Endothelial cell of umbilical vein (primary cell): ENCODE data around the gene TGM1. TPM values are rescaled to one million over a fixed set of nuclear protein-coding genes. Genes with fewer than 3 reads are reported as not detected.

Source experiments
- BruUV-seq: library from RNA; stranded (reverse); fragments of 400-500 nt; replicated peaks from 2 replicates; lab custom pipeline; 2021; lab: Mats Ljungman, UMichigan
- CTCF ChIA-PET: fragments of 300-600, 350-600 bp; sonication (Branson Sonifier 250); formaldehyde crosslinking; loops from one replicate; lab custom pipeline; 2021; ENCODE audit warnings: antibody characterized with exemption, inconsistent platforms; lab: Charles Lee
- POLR2A ChIA-PET: fragments of 300-600, 350-600 bp; sonication (Branson Sonifier 250); formaldehyde crosslinking; loops from one replicate; lab custom pipeline; 2021; ENCODE audit warnings: antibody characterized with exemption, inconsistent platforms; lab: Charles Lee
- DNase-seq: peaks from one replicate; pipeline ENCODE4 v3.0.0-alpha.2; 2011; ENCODE audit warnings: low read depth, low spot score
- FAIRE-seq: peaks from 2 replicates; lab custom pipeline; 2011; peaks lifted over from hg19 to GRCh38; lab: Jason Lieb, UNC
- H2AFZ ChIP-seq: 2 replicates; pipeline ENCODE4 v1.6.0; 2012; ENCODE audit warnings: low read depth, low read length, control low read depth, inconsistent platforms
- H3K27ac ChIP-seq: 2 replicates; pipeline ENCODE4 v1.5.1; 2011; ENCODE audit warnings: low read depth, mild to moderate bottlenecking, control low read depth, low read length, moderate library complexity; ENCODE audit not compliant: insufficient read depth
- H3K27me3 ChIP-seq, 2 experiments: 2 replicates each; pipeline versions ENCODE4 v1.6.0 to v1.6.1; 2011; ENCODE audit warnings: low read length in 2 of 2, mixed read lengths in 1 of 2; ENCODE audit not compliant: control insufficient read depth in 2 of 2, insufficient read depth in 2 of 2
- H3K36me3 ChIP-seq, 2 experiments: 2 replicates in 1 of 2; 3 replicates in 1 of 2; pipeline ENCODE4 v1.5.1; 2011; ENCODE audit warnings: low read length in 2 of 2, mild to moderate bottlenecking in 1 of 2, moderate library complexity in 1 of 2; ENCODE audit not compliant: control insufficient read depth in 2 of 2, insufficient read depth in 2 of 2; ENCODE audit errors: extremely low read depth in 1 of 2
- H3K4me1 ChIP-seq: 3 replicates; pipeline ENCODE4 v1.5.1; 2011; ENCODE audit warnings: mild to moderate bottlenecking, low read length; ENCODE audit not compliant: control insufficient read depth, insufficient read depth; ENCODE audit errors: extremely low read depth
- H3K4me2 ChIP-seq: 2 replicates; pipeline ENCODE4 v1.6.1; 2011; ENCODE audit warnings: low read length, control low read depth, mixed read lengths; ENCODE audit not compliant: insufficient read depth
- H3K4me3 ChIP-seq, 3 experiments: fragments of 200-600 bp in 1 of 3; sonication (generic), shearing (Covaris generic) in 1 of 3; replicated peaks in 1 of 3; 2 replicates each; pipeline ENCODE4 v1.5.1; 2011 to 2016; ENCODE audit warnings: control low read depth in 3 of 3, low read length in 3 of 3, mild to moderate bottlenecking in 2 of 3, inconsistent platforms in 1 of 3, low read depth in 1 of 3, moderate library complexity in 1 of 3; ENCODE audit not compliant: insufficient read depth in 1 of 3
- H3K79me2 ChIP-seq: 2 replicates; pipeline ENCODE4 v1.6.0; 2012; ENCODE audit warnings: low read length, inconsistent platforms; ENCODE audit not compliant: control insufficient read depth, insufficient read depth
- H3K9ac ChIP-seq: replicated peaks from 2 replicates; pipeline ENCODE3; 2011; ENCODE audit warnings: low read length, control low read depth; ENCODE audit not compliant: insufficient read depth; ENCODE audit errors: extremely low read depth
- H3K9me1 ChIP-seq: replicated peaks from 3 replicates; pipeline ENCODE4 v1.6.0; 2011; ENCODE audit warnings: mild to moderate bottlenecking, low read length; ENCODE audit not compliant: control insufficient read depth, insufficient read depth; ENCODE audit errors: extremely low read depth
- H3K9me3 ChIP-seq: replicated peaks from 2 replicates; pipeline ENCODE4 v1.5.1; 2012; ENCODE audit warnings: low read length, inconsistent platforms; ENCODE audit not compliant: control insufficient read depth, insufficient read depth
- H4K20me1 ChIP-seq: replicated peaks from 2 replicates; pipeline ENCODE3; 2011; ENCODE audit warnings: mild to moderate bottlenecking, low read length; ENCODE audit not compliant: control insufficient read depth, insufficient read depth; ENCODE audit errors: extremely low read depth
- CTCF ChIP-seq, 2 donors: IDR thresholded peaks; 1 replicate in 1 of 2; 2 replicates in 1 of 2; pipeline ENCODE4 v1.5.1; 2011; ENCODE audit warnings: low read length in 2 of 2, mild to moderate bottlenecking in 2 of 2, moderate library complexity in 2 of 2, control low read depth in 1 of 2, inconsistent platforms in 1 of 2, low read depth in 1 of 2; ENCODE audit not compliant: insufficient read depth in 1 of 2; ENCODE audit errors: extremely low read depth in 1 of 2
- EZH2 ChIP-seq: IDR thresholded peaks from 2 replicates; pipeline ENCODE4 v1.6.1; 2012; ENCODE audit warnings: borderline replicate concordance, low read depth, mild to moderate bottlenecking, moderate library complexity, low read length, inconsistent platforms; ENCODE audit not compliant: severe bottlenecking
- FOS ChIP-seq: IDR thresholded peaks from 2 replicates; pipeline ENCODE4 v1.6.1; 2011; ENCODE audit warnings: mild to moderate bottlenecking, low read length, moderate library complexity, borderline replicate concordance; ENCODE audit not compliant: insufficient read depth
- GATA2 ChIP-seq: IDR thresholded peaks from 2 replicates; pipeline ENCODE4 v1.7.0; 2011; ENCODE audit warnings: low read depth, mild to moderate bottlenecking, moderate library complexity, mixed read lengths, low read length; ENCODE audit not compliant: insufficient read length, insufficient read depth
- JUN ChIP-seq: IDR thresholded peaks from 2 replicates; pipeline ENCODE4 v1.6.1; 2011; ENCODE audit warnings: borderline replicate concordance, low read depth; ENCODE audit not compliant: insufficient read length, insufficient read depth
- MAX ChIP-seq: IDR thresholded peaks from 2 replicates; pipeline ENCODE4 v1.6.1; 2011; ENCODE audit not compliant: insufficient read depth, insufficient read length
- MYC ChIP-seq: IDR thresholded peaks from one replicate; pipeline ENCODE4 v1.6.1; 2011; ENCODE audit warnings: mild to moderate bottlenecking, low read depth, low read length
- POLR2A ChIP-seq: IDR thresholded peaks from 2 replicates; pipeline ENCODE4 v1.6.1; 2012; ENCODE audit warnings: low read depth, mild to moderate bottlenecking, control low read depth, low read length
- POLR2AphosphoS5 ChIP-seq: IDR thresholded peaks from 2 replicates; pipeline ENCODE4 v1.6.1; 2012; ENCODE audit warnings: low read depth, mild to moderate bottlenecking, control low read depth, low read length, moderate library complexity; ENCODE audit not compliant: insufficient read depth
- dilution Hi-C: fragments of 300-500 bp; cut with MboI; formaldehyde crosslinking; loops from one replicate; pipeline ENCODE4 v1.15.0; 2019; ENCODE audit warnings: low sequenced_read_pairs; ENCODE audit not compliant: extremely low pct_ligation_motif_present
- intact Hi-C: fragments of 100-400 bp; cut with micrococcal nuclease; formaldehyde crosslinking; loops from one replicate; pipeline ENCODE4 v1.10.0; 2022
- polyA plus RNA-seq, 4 experiments: library from polyadenylated mRNA; depleted of rRNA in 3 of 4; stranded (reverse) in 3 of 4; unstranded in 1 of 4; fragments of >200 nt; gene quantifications; 2 replicates each; pipeline versions ENCODE4 v1.2.1 to v1.2.3, GENCODE V29; 2011 to 2012; ENCODE audit warnings: missing spikeins in 1 of 4
- total RNA-seq: library from RNA; stranded (reverse); gene quantifications from 2 replicates; pipeline ENCODE4 v1.2.3, GENCODE V29; 2021

TGM1 gene
- total and polyA plus RNA-seq, 2 donors (not counting 3 experiments of a cell fraction or from before 2014, with no cell fraction given) = 1.0 to 3.4 TPM

GRCh38 chr14:24290746-24291145 lies 27.8 kb upstream of the TGM1 start:
- DNase-seq (no peak), FAIRE-seq (no peak)
- ChIA-PET POLR2A (no interaction called here), CTCF (interaction anchor here (0.8 to 3.5 kb wide), 4 partner anchors 17 to 120 kb away, joined by 3 to 16 read pairs (median 4); partner anchors contain the start of genes CIDEB and MDP1)
- Histone ChIP-seq H3K79me2 (no peaks in the 10 kb centered on the region), H4K20me1 (no peaks in the 10 kb centered on the region), H3K9me1 (no peaks in the 10 kb centered on the region), H3K4me2 (no peak overlapping the region), H3K9me3 (no peaks in the 10 kb centered on the region), H3K9ac (no peak overlapping the region), H2AFZ (no peak overlapping the region), H3K4me3 (no peak overlapping the region), H3K36me3 (peaks cover 1 to 17% of the 10 kb centered on the region in 2 experiments), H3K4me1 (no peaks in the 10 kb centered on the region), H3K27me3 (no peaks in the 10 kb centered on the region), H3K27ac (no peak overlapping the region)
- dilution Hi-C loops = no loop called here
- BruUV-seq = no TSS peak
- TF ChIP-seq MAX = no peak
- TF ChIP-seq POLR2AphosphoS5 = no peak
- no peak for TF ChIP-seq CTCF (IDR thresholded peaks at IDR 0.05; ENCODE audit: extremely low read depth in 1 of 2, insufficient read depth in 1 of 2, low read depth in 1 of 2, low read length in 2 of 2)
- TF ChIP-seq POLR2A = no peak
- intact Hi-C loops = no loop called here

- H3K9me1 ChIP-seq = no peaks in the 10 kb centered on the region
- dilution Hi-C loops (no loop called here), intact Hi-C loops (no loop called here)
- no TSS peak for BruUV-seq
- H3K27ac ChIP-seq = no peak overlapping the region
- H4K20me1 ChIP-seq = no peaks in the 10 kb centered on the region
- no peak overlapping the region for H3K4me3 ChIP-seq
- no peaks in the 10 kb centered on the region for H3K79me2 ChIP-seq
- no peaks in the 10 kb centered on the region for H3K9me3 ChIP-seq
- no peak for TF ChIP-seq POLR2A
- no peak for TF ChIP-seq MYC
- TF ChIP-seq CTCF (IDR thresholded peaks at IDR 0.05; ENCODE audit: extremely low read depth in 1 of 2, insufficient read depth in 1 of 2, low read depth in 1 of 2, low read length in 2 of 2) = no peak
- no peak for TF ChIP-seq MAX
- TF ChIP-seq JUN = no peak
- no peak for TF ChIP-seq EZH2
- no peak for TF ChIP-seq FOS
- no peak for TF ChIP-seq GATA2
- TF ChIP-seq POLR2AphosphoS5 = no peak
- H3K9ac ChIP-seq = no peak overlapping the region
- no peak overlapping the region for H2AFZ ChIP-seq
- DNase-seq (no peak), FAIRE-seq (no peak)
- no peak overlapping the region for H3K4me2 ChIP-seq
- ChIA-PET POLR2A (no interaction called here), CTCF (interaction anchor here (0.8 to 3.5 kb wide), 3 partner anchors 18 to 74 kb away, joined by 3 to 16 read pairs (median 5); partner anchors contain the start of genes CIDEB and MDP1)
- no peaks in the 10 kb centered on the region for H3K27me3 ChIP-seq
- peaks cover 0 to 14% of the 10 kb centered on the region in 2 experiments for H3K36me3 ChIP-seq
- H3K4me1 ChIP-seq = no peaks in the 10 kb centered on the region
Observed at GRCh38 chr14:24289649-24290280, 26.8 kb upstream of the TGM1 start.
